ENCODE results near the gene MIAT. TPM values are rescaled to one million over a fixed set of nuclear protein-coding genes. Genes with fewer than 3 reads are reported as not detected.

The MIAT gene
- total RNA-seq, 1 donor from 2014 or later, result 0.66 TPM

- intact Hi-C loops (cut with micrococcal nuclease), result no loop called here
- Histone ChIP-seq H3K27ac (replicated peaks) (no peak overlapping the region), H3K36me3 (no peaks in the 10 kb centered on the region), H3K4me3 (no peak overlapping the region), H3K4me1 (peaks cover 12% of the 10 kb centered on the region), H3K27me3 (ENCODE audit: low read depth) (peaks cover 19% of the 10 kb centered on the region), H3K9me3 (replicated peaks) (no peaks in the 10 kb centered on the region)
- TF ChIP-seq CTCF (IDR thresholded peaks at IDR 0.05; ENCODE audit: borderline replicate concordance), result no peak
- DNase-seq, result no peak
Measured at GRCh38 chr22:26634189-26634588, 23.2 kb upstream of the MIAT start.

- intact Hi-C loops (cut with micrococcal nuclease), result no loop called here
- no peak for DNase-seq
- Histone ChIP-seq H3K36me3 (no peaks in the 10 kb centered on the region), H3K4me1 (peaks cover 12% of the 10 kb centered on the region), H3K9me3 (replicated peaks) (no peaks in the 10 kb centered on the region), H3K4me3 (no peak overlapping the region), H3K27ac (replicated peaks) (no peak overlapping the region), H3K27me3 (ENCODE audit: low read depth) (peaks cover 29% of the 10 kb centered on the region)
- no peak for TF ChIP-seq CTCF (IDR thresholded peaks at IDR 0.05; ENCODE audit: borderline replicate concordance)
Measured at GRCh38 chr22:26635117-26635516, 22.3 kb upstream of the MIAT start.

DNA sequence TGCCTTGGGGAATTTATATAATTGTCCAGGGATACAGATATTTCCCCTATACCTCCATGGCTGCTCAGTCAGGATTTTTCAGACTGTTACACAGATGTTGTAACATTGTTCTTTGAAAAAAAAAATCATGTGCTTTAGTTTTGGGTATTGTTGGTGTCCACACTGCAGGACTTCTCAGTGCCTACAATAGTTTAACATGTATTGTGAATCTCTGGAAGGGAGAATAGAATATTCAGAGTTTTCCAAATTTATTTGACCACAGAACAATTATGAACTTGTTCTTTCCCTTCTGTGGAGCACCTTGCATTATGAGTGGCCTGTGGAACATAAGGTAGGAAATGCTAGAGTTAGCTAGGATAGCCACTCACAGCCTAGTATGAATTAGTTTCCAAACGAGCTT is 21.1 kb upstream of the MIAT start:
- Histone ChIP-seq H3K36me3 (no peaks in the 10 kb centered on the region), H3K4me3 (no peak overlapping the region), H3K9me3 (replicated peaks) (no peaks in the 10 kb centered on the region), H3K27me3 (ENCODE audit: low read depth) (peaks cover 34% of the 10 kb centered on the region), H3K27ac (replicated peaks) (no peak overlapping the region), H3K4me1 (peaks cover 12% of the 10 kb centered on the region)
- no peak for TF ChIP-seq CTCF (IDR thresholded peaks at IDR 0.05; ENCODE audit: borderline replicate concordance)
- intact Hi-C loops (cut with micrococcal nuclease), result no loop called here
- DNase-seq, result no peak

DNA sequence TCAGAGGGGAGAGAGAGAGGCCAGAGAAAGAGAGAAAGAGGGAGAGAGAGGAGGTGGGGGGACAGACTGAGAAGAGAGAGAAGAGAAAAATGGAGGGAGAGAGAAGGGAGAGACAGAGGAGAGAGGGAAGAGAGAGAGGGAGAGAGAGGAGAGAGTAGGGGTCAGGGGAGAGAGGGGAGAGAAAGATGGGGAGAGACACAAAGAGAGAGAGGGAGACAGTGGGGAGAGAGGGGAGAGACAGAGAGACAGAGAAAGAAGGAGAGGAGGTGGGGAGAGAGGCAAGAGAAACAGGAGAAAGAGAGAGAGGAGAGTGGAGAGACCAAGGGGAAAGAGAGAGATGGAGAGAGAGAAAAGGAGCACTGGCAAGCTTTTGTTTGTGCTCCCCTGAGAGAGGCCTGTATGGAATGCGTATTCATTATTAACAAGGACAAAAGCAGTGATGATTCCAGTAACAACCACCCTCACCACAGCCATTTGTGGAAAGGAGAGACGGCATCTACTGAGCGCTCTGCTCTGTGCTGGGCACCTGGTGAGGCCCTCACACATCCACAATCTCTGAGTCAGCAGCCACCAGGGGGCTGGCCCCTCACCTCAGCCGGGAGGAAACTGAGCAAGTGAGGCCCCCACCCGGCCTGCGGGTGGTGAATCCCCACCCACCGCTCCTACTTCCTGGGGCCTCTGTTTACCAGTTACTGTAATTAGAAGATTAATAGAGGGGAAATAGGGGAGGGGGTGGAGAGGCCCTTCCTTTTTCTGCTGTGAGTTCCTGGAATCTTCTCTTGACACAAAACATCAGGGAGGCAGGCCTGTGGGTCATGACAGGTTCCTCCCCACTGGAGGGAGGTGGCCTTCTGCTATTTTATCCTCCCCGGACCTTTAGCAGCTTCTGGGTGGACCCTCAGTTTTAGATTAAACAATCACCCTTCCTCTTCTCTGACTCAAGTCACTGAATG is 14.6 kb upstream of the MIAT start:
- Histone ChIP-seq H3K4me3 (no peak overlapping the region), H3K4me1 (peaks cover 25% of the 10 kb centered on the region), H3K27me3 (ENCODE audit: low read depth) (peaks cover 42% of the 10 kb centered on the region), H3K36me3 (no peaks in the 10 kb centered on the region), H3K9me3 (replicated peaks) (no peaks in the 10 kb centered on the region), H3K27ac (replicated peaks) (peak overlapping the region; percentile 79)
- intact Hi-C loops (cut with micrococcal nuclease), result no loop called here
- TF ChIP-seq CTCF (IDR thresholded peaks at IDR 0.05; ENCODE audit: borderline replicate concordance), result peak; percentile 30
- DNase-seq, result peak; percentile 32

DNA sequence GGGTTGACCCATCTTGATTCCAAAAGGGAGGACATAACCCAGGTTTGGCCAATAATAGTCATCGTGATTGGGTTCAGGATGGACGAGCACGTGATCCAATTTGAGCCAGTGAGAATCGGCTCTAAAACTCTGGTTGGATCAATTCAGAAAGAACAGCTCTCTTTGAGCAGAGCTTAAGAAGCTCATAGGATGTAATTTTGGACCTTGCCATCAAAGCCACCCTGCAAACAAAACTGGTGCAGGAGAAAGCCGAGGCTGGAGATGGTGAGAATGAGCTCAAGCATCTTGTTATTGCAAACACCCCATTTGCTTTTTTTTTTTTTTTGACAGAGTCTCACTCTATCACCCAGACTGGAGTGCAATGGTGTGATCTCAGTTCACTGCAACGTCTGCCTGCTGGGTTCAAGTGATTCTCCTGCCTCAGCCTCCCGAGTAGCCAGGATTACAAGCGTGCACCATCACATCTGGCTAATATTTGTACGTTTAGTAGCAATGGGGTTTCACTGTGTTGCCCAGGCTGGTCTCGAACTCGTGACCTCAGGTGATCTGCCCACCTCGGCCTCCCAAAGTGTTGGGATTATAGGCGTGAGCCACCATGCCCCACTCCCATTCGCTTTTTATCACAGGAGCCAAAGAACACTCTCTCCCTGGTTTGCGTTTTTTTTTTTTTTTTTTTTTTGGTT is 13.8 kb upstream of the MIAT start:
- Histone ChIP-seq H3K36me3 (no peaks in the 10 kb centered on the region), H3K27me3 (ENCODE audit: low read depth) (peaks cover 45% of the 10 kb centered on the region), H3K4me1 (peaks cover 25% of the 10 kb centered on the region), H3K27ac (replicated peaks) (peak overlapping the region; percentile 79), H3K4me3 (no peak overlapping the region), H3K9me3 (replicated peaks) (no peaks in the 10 kb centered on the region)
- intact Hi-C loops (cut with micrococcal nuclease), result no loop called here
- no peak for DNase-seq
- TF ChIP-seq CTCF (IDR thresholded peaks at IDR 0.05; ENCODE audit: borderline replicate concordance), result no peak

Data from left ventricle myocardium inferior (tissue), 1 donor.